H1 (cell line): Measurements from ENCODE around the gene MED12L. TPM values are rescaled to one million over a fixed set of nuclear protein-coding genes. Genes with fewer than 3 reads are reported as not detected.

Experiments
- CBX8 ChIP-seq: fragments of 300-800, 300-1000 bp; sonication (generic); IDR thresholded peaks from 2 replicates; pipeline ENCODE4 v1.7.1; 2016; ENCODE audit warnings: low read depth, low read length, borderline replicate concordance
- JUN ChIP-seq: IDR thresholded peaks from 2 replicates; pipeline ENCODE4 v1.6.1; 2011; ENCODE audit warnings: low read depth, mild to moderate bottlenecking, improper control_type of control experiment, low read length
- MAFK ChIP-seq: IDR thresholded peaks from 2 replicates; pipeline ENCODE4 v1.6.1; 2012; ENCODE audit warnings: low read depth, mild to moderate bottlenecking, improper control_type of control experiment, low read length
- POU5F1 ChIP-seq: IDR thresholded peaks from 2 replicates; pipeline ENCODE4 v1.6.1; 2011; ENCODE audit warnings: low read depth, mild to moderate bottlenecking, low read length, moderate library complexity
- RBBP5 ChIP-seq: IDR thresholded peaks from 2 replicates; pipeline ENCODE4 v1.7.1; 2012; ENCODE audit warnings: low read depth, mild to moderate bottlenecking, inconsistent platforms, low read length, moderate library complexity, borderline replicate concordance
- SIX5 ChIP-seq: IDR thresholded peaks from 2 replicates; pipeline ENCODE4 v1.6.1; 2011; ENCODE audit warnings: mild to moderate bottlenecking, low read depth, low read length
- SP1 ChIP-seq: IDR thresholded peaks from 2 replicates; pipeline ENCODE4 v1.6.1; 2011; ENCODE audit warnings: low read depth, low read length
- polyA plus RNA-seq, 7 experiments: library from polyadenylated mRNA; depleted of rRNA in 3 of 7; stranded (reverse) in 5 of 7; unstranded in 2 of 7; fragments of >200 nt in 5 of 7; fragments of 200-250 nt in 2 of 7; gene quantifications; 1 replicate in 5 of 7; 2 replicates in 1 of 7; 4 replicates in 1 of 7; pipeline versions ENCODE4 v1.2.1 to v1.2.3, GENCODE V29; 2011 to 2013; ENCODE audit warnings: missing spikeins in 2 of 7, mixed read lengths in 2 of 7
- total RNA-seq: library from RNA; stranded (reverse); fragmentation: NEBNext Ultra II Directional; extraction: Animal tissue kit (Norgen Biotek cat#: 25700); gene quantifications from 2 replicates; pipeline ENCODE4 v1.2.1, GENCODE V29; 2021

Gene MED12L
- total and polyA plus RNA-seq, 2 of the 8 experiments (the other 6 are each of a cell fraction or from before 2014, with no cell fraction given): 3.6 to 26.2 TPM

DNA sequence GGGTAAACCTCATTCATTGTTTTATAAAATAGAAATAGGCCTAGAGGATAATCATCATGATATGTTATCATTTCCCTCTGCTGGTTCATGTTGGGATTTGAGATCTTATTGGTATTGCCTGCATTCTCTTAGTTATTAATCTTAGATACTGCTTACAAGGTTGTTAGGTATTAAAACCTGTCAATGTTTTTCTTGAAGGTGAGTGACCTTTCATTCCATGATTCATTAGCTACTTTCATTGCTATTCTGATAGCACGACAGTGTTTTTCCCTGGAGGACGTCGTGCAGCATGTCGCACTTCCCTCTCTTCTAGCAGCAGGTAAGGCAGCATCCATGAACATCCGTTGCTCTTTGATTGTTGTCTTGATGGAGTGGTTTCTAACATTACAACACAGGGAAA, 282.0 kb downstream of the MED12L start (continued):
- TF ChIP-seq MAFK: no peak
- TF ChIP-seq POU5F1: no peak
- TF ChIP-seq CBX8: no peak
- TF ChIP-seq JUN: no peak
- no peak for TF ChIP-seq SP1
- no peak for TF ChIP-seq SIX5
- TF ChIP-seq RBBP5: no peak
